Measurements from ENCODE around the gene FMNL3. TPM values are rescaled to one million over a fixed set of nuclear protein-coding genes. Genes with fewer than 3 reads are reported as not detected.

FMNL3 gene
- total and polyA plus RNA-seq, 2 of the 8 experiments (the other 6 are each of a cell fraction or from before 2014, with no cell fraction given) = 8.6 to 29.0 TPM

- no peak for TF ChIP-seq SUZ12 (IDR thresholded peaks at IDR 0.05; ENCODE audit: low read length)
- peak; percentile 80 for TF ChIP-seq ASH2L (IDR thresholded peaks at IDR 0.05; ENCODE audit: low read length)
- peak; percentile 98 for TF ChIP-seq TAF7 (optimal IDR thresholded peaks at IDR 0.05; ENCODE audit: borderline replicate concordance, low read depth, low read length)
- TF ChIP-seq POLR2A (IDR thresholded peaks at IDR 0.05; ENCODE audit: control extremely low read depth in 1 of 2, low read depth in 2 of 2, low read length in 2 of 2) = peak; percentile 99
- TF ChIP-seq SP1 (IDR thresholded peaks at IDR 0.05; ENCODE audit: low read depth, low read length) = peak; percentile 87
- TF ChIP-seq ZNF274 (IDR thresholded peaks at IDR 0.05; ENCODE audit: borderline replicate concordance, extremely low read depth, low read length) = no peak
- TF ChIP-seq MAX (IDR thresholded peaks at IDR 0.05) = no peak
- TF ChIP-seq SP4 (IDR thresholded peaks at IDR 0.05; ENCODE audit: low read length) = peak; percentile 95; the same call in 1 of the 2 replicates
- peak; percentile 30; the same call in 1 of the 2 replicates for TF ChIP-seq KDM5A (IDR thresholded peaks at IDR 0.05; ENCODE audit: low read length)
- TF ChIP-seq NRF1 (IDR thresholded peaks at IDR 0.05; ENCODE audit: low read depth, low read length) = peak; percentile 68
- peak; percentile 100 for TF ChIP-seq TAF1 (IDR thresholded peaks at IDR 0.05; ENCODE audit: low read depth, low read length)
- TF ChIP-seq BCL11A (IDR thresholded peaks at IDR 0.05; ENCODE audit: low read depth in 2 of 2, low read length in 2 of 2) = no peak
- TF ChIP-seq EZH2 (IDR thresholded peaks at IDR 0.05; ENCODE audit: low read depth, low read length, severe bottlenecking) = no peak
- 0 out of 2 replicates have a peak, but pooled peaks have one; percentile 32 for TF ChIP-seq CHD2 (IDR thresholded peaks at IDR 0.05; ENCODE audit: low read length)
- TF ChIP-seq KDM4A (IDR thresholded peaks at IDR 0.05; ENCODE audit: low read depth, low read length, severe bottlenecking) = no peak
- no peak for TF ChIP-seq MAFK (IDR thresholded peaks at IDR 0.05; ENCODE audit: low read depth, low read length)
- TF ChIP-seq CBX5 (IDR thresholded peaks at IDR 0.05; ENCODE audit: low read depth, low read length) = no peak
- TF ChIP-seq POLR2AphosphoS5 (IDR thresholded peaks at IDR 0.05; ENCODE audit: low read depth, low read length) = peak; percentile 100
- TF ChIP-seq RBBP5 (IDR thresholded peaks at IDR 0.05; ENCODE audit: borderline replicate concordance, low read depth, low read length) = no peak
- no peak; the same call in 1 of the 2 replicates for TF ChIP-seq SP2 (IDR thresholded peaks at IDR 0.05; ENCODE audit: low read length)
- TF ChIP-seq CHD1 (IDR thresholded peaks at IDR 0.05; ENCODE audit: low read depth, low read length) = no peak
- TF ChIP-seq SAP30 (IDR thresholded peaks at IDR 0.05; ENCODE audit: insufficient read depth, insufficient replicate concordance, low read length) = peak; percentile 16
Measured at GRCh38 chr12:49740930-49741881, 34.0 kb upstream of the FMNL3 start, which contains the start of gene TMBIM6 (continued).

Data from H1 (cell line).